HG03159 (cell line): ENCODE measurements around the gene ANKIB1.
"Not testable (repeated sequence)": the region's sequence is repeated elsewhere in the genome, so short reads cannot be mapped to it uniquely, and the experiment has no call there.

ENCODE experiments used
- ATAC-seq: cut with Tn5 transposase; IDR thresholded peaks from one replicate; pipeline ENCODE4 v1.9.1; 2021; ENCODE audit warnings: mild to moderate bottlenecking, moderate library complexity; ENCODE audit not compliant: unreplicated experiment

ANKIB1 gene

GRCh38 chr7:92402920-92403759, 157.4 kb downstream of the ANKIB1 start:
- ATAC-seq = no peak

- no peak for ATAC-seq
These were observed 157.9 kb downstream of the ANKIB1 start for GRCh38 chr7:92403760-92404074.

- no peak for ATAC-seq
These were observed 158.4 kb downstream of the ANKIB1 start for GRCh38 chr7:92404170-92404614.

GRCh38 chr7:92409357-92409756, 163.6 kb downstream of the ANKIB1 start:
- ATAC-seq = no peak

- ATAC-seq = not testable (repeated sequence)
These were observed 164.4 kb downstream of the ANKIB1 start for GRCh38 chr7:92410162-92410561.

- ATAC-seq = no peak
These were observed 167.0 kb downstream of the ANKIB1 start for GRCh38 chr7:92412745-92413144.

- no peak for ATAC-seq
These were observed 167.8 kb downstream of the ANKIB1 start for GRCh38 chr7:92413550-92413949.

GRCh38 chr7:92415225-92415624, 169.5 kb downstream of the ANKIB1 start:
- ATAC-seq = no peak

GRCh38 chr7:92417913-92418312, 172.1 kb downstream of the ANKIB1 start:
- no peak for ATAC-seq

- no peak for ATAC-seq
These were observed 176.1 kb downstream of the ANKIB1 start for GRCh38 chr7:92421676-92422435.

GRCh38 chr7:92422926-92423325, 177.2 kb downstream of the ANKIB1 start:
- ATAC-seq = no peak

GRCh38 chr7:92423710-92424131, 177.9 kb downstream of the ANKIB1 start:
- no peak for ATAC-seq

GRCh38 chr7:92425311-92425947, 179.7 kb downstream of the ANKIB1 start:
- ATAC-seq = no peak

- ATAC-seq = no peak
These were observed 181.4 kb downstream of the ANKIB1 start for GRCh38 chr7:92427193-92427592.

GRCh38 chr7:92432299-92432946, 186.6 kb downstream of the ANKIB1 start:
- no peak for ATAC-seq

- ATAC-seq = no peak
These were observed 187.2 kb downstream of the ANKIB1 start for GRCh38 chr7:92433019-92433418.

- no peak for ATAC-seq
These were observed 189.8 kb downstream of the ANKIB1 start for GRCh38 chr7:92435542-92435941.

GRCh38 chr7:92436612-92437445, 191.1 kb downstream of the ANKIB1 start:
- ATAC-seq = no peak

GRCh38 chr7:92437956-92438491, 192.2 kb downstream of the ANKIB1 start:
- no peak for ATAC-seq

- not testable (repeated sequence) for ATAC-seq
These were observed 196.9 kb downstream of the ANKIB1 start for GRCh38 chr7:92442720-92443119.
